Breast epithelium (tissue), 3 donors: ENCODE results near the gene IQSEC2.

ENCODE experiments used
- CTCF ChIP-seq, 3 donors: fragments of 450-650 bp; IDR thresholded peaks; one replicate each; pipeline ENCODE4 v1.5.1; 2016 to 2017; ENCODE audit warnings: antibody characterized with exemption in 3 of 3, mild to moderate bottlenecking in 3 of 3, moderate library complexity in 3 of 3
- POLR2A ChIP-seq: fragments of 450-650 bp; IDR thresholded peaks from one replicate; pipeline ENCODE4 v1.6.1; 2016; ENCODE audit warnings: antibody characterized with exemption, mild to moderate bottlenecking, moderate library complexity
- POLR2AphosphoS5 ChIP-seq, 3 donors: sonication (generic); formaldehyde crosslinking; IDR thresholded peaks; one replicate each; pipeline ENCODE4 v1.6.1; 2017; ENCODE audit warnings: antibody characterized with exemption in 3 of 3

GRCh38 chrX:53286171-53286570 lies 4.8 kb upstream of the IQSEC2 start:
- TF ChIP-seq CTCF (IDR thresholded peaks at IDR 0.05), result no peak
- TF ChIP-seq POLR2A, result no peak
- no peak for TF ChIP-seq POLR2AphosphoS5 (IDR thresholded peaks at IDR 0.05)
